H9 (cell line): ENCODE results near the gene R3HDML. TPM values are rescaled to one million over a fixed set of nuclear protein-coding genes. Genes with fewer than 3 reads are reported as not detected.

Experiments
- DNase-seq: peaks from one replicate; pipeline ENCODE4 v3.0.0-alpha.2; 2017
- H2AFZ ChIP-seq: one replicate; pipeline ENCODE4 v1.6.1; 2013; ENCODE audit warnings: mild to moderate bottlenecking, low read length, control low read depth, moderate library complexity
- H2AK5ac ChIP-seq: 2 replicates; pipeline ENCODE4 v1.6.1; 2013; ENCODE audit warnings: low read length, control low read depth, mixed read lengths; ENCODE audit not compliant: insufficient read length
- H2BK120ac ChIP-seq: one replicate; pipeline ENCODE4 v1.6.1; 2013; ENCODE audit warnings: low read depth, mild to moderate bottlenecking, low read length, control low read depth, inconsistent platforms; ENCODE audit not compliant: poor library complexity, severe bottlenecking
- H2BK12ac ChIP-seq: 2 replicates; pipeline ENCODE4 v1.6.1; 2013; ENCODE audit warnings: low read length, control low read depth, mixed read lengths, low read depth; ENCODE audit not compliant: insufficient read length
- H2BK15ac ChIP-seq: 2 replicates; pipeline ENCODE4 v1.6.1; 2013; ENCODE audit warnings: low read depth, low read length, control low read depth
- H2BK20ac ChIP-seq: one replicate; pipeline ENCODE4 v1.6.1; 2013; ENCODE audit warnings: low read depth, mild to moderate bottlenecking, low read length, control low read depth, inconsistent platforms; ENCODE audit not compliant: poor library complexity, severe bottlenecking
- H2BK5ac ChIP-seq: 2 replicates; pipeline ENCODE4 v1.6.1; 2013; ENCODE audit warnings: low read length, control low read depth, mixed read lengths; ENCODE audit not compliant: insufficient read length
- H3K14ac ChIP-seq: 2 replicates; pipeline ENCODE4 v1.6.1; 2013; ENCODE audit warnings: low read length, control low read depth; ENCODE audit not compliant: insufficient read depth
- H3K18ac ChIP-seq: 2 replicates; pipeline ENCODE4 v1.6.1; 2013; ENCODE audit warnings: low read depth, mild to moderate bottlenecking, mixed read lengths, low read length, control low read depth; ENCODE audit not compliant: insufficient read length
- H3K23ac ChIP-seq: 2 replicates; pipeline ENCODE4 v1.6.1; 2013; ENCODE audit warnings: low read length, control low read depth, mixed read lengths, low read depth; ENCODE audit not compliant: insufficient read length
- H3K23me2 ChIP-seq: 2 replicates; pipeline ENCODE4 v1.6.1; 2013; ENCODE audit warnings: low read depth, mild to moderate bottlenecking, mixed read lengths, low read length, control low read depth; ENCODE audit not compliant: insufficient read length, poor library complexity, severe bottlenecking
- H3K27ac ChIP-seq: 2 replicates; pipeline ENCODE4 v1.5.1; 2013; ENCODE audit warnings: low read length, control low read depth, mixed read lengths, low read depth; ENCODE audit not compliant: insufficient read length
- H3K27me3 ChIP-seq: 2 replicates; pipeline ENCODE4 v1.6.1; 2013; ENCODE audit warnings: low read length, control low read depth, inconsistent platforms; ENCODE audit not compliant: insufficient read depth
- H3K4ac ChIP-seq: 2 replicates; pipeline ENCODE4 v1.6.1; 2013; ENCODE audit warnings: low read depth, mild to moderate bottlenecking, control low read depth, inconsistent platforms, low read length, moderate library complexity
- H3K4me1 ChIP-seq: 2 replicates; pipeline ENCODE4 v1.6.1; 2013; ENCODE audit warnings: low read length, control low read depth, inconsistent platforms; ENCODE audit not compliant: insufficient read depth
- H3K4me2 ChIP-seq: 2 replicates; pipeline ENCODE4 v1.6.1; 2013; ENCODE audit warnings: low read length, control low read depth, mixed read lengths; ENCODE audit not compliant: insufficient read length, insufficient read depth
- H3K56ac ChIP-seq: 2 replicates; pipeline ENCODE4 v1.6.1; 2013; ENCODE audit warnings: low read depth, mild to moderate bottlenecking, mixed read lengths, low read length, control low read depth; ENCODE audit not compliant: insufficient read length
- H3K79me1 ChIP-seq: 2 replicates; pipeline ENCODE4 v1.6.1; 2013; ENCODE audit warnings: low read depth, mild to moderate bottlenecking, moderate library complexity, low read length, control low read depth, inconsistent platforms; ENCODE audit not compliant: insufficient read depth, poor library complexity, severe bottlenecking
- H3K79me2 ChIP-seq: 2 replicates; pipeline ENCODE4 v1.6.1; 2013; ENCODE audit warnings: low read length, control low read depth, inconsistent platforms; ENCODE audit not compliant: insufficient read depth
- H3K9ac ChIP-seq: 2 replicates; pipeline ENCODE4 v1.6.1; 2013; ENCODE audit warnings: low read length, control low read depth, mixed read lengths; ENCODE audit not compliant: insufficient read length; ENCODE audit errors: extremely low read depth
- H3K9me3 ChIP-seq: one replicate; pipeline ENCODE4 v1.6.1; 2013; ENCODE audit warnings: low read depth, low read length, inconsistent platforms; ENCODE audit not compliant: control insufficient read depth
- H3T11ph ChIP-seq: one replicate; pipeline ENCODE4 v1.6.1; 2013; ENCODE audit warnings: mild to moderate bottlenecking, low read length, control low read depth, inconsistent platforms
- H4K20me1 ChIP-seq: one replicate; pipeline ENCODE4 v1.6.1; 2013; ENCODE audit not compliant: control insufficient read depth, insufficient read length, insufficient read depth
- H4K5ac ChIP-seq: 2 replicates; pipeline ENCODE4 v1.6.1; 2013; ENCODE audit warnings: low read depth, mild to moderate bottlenecking, mixed read lengths, low read length, control low read depth; ENCODE audit not compliant: insufficient read length
- H4K8ac ChIP-seq: replicated peaks from 2 replicates; pipeline ENCODE4 v1.6.1; 2013; ENCODE audit warnings: low read length, control low read depth, mixed read lengths, low read depth; ENCODE audit not compliant: insufficient read length
- H4K91ac ChIP-seq: 2 replicates; pipeline ENCODE4 v1.6.1; 2013; ENCODE audit warnings: low read depth, mild to moderate bottlenecking, moderate library complexity, mixed read lengths, low read length, control low read depth; ENCODE audit not compliant: insufficient read length
- H3K27ac Mint-ChIP-seq, 3 experiments: 2 replicates in 2 of 3; 3 replicates in 1 of 3; pipeline ENCODE4 v1.8.0; 2020 to 2021; ENCODE audit warnings: mixed read lengths in 3 of 3, mild to moderate bottlenecking in 1 of 3, moderate library complexity in 1 of 3
- H3K27me3 Mint-ChIP-seq: 2 replicates; pipeline ENCODE4 v1.8.0; 2021; ENCODE audit warnings: low read depth, mild to moderate bottlenecking, moderate library complexity, mixed read lengths
- H3K36me3 Mint-ChIP-seq, 3 experiments: 2 replicates in 2 of 3; 3 replicates in 1 of 3; pipeline ENCODE4 v1.8.0; 2020 to 2021; ENCODE audit warnings: low read depth in 3 of 3, mixed read lengths in 3 of 3; ENCODE audit not compliant: insufficient read depth in 1 of 3
- H3K4me1 Mint-ChIP-seq, 2 experiments: 2 replicates each; pipeline ENCODE4 v1.8.0; 2020; ENCODE audit warnings: mixed read lengths in 2 of 2
- H3K4me3 Mint-ChIP-seq, 2 experiments: 2 replicates in 1 of 2; 3 replicates in 1 of 2; pipeline ENCODE4 v1.8.0; 2020 to 2021; ENCODE audit warnings: mild to moderate bottlenecking in 2 of 2, mixed read lengths in 2 of 2, moderate library complexity in 1 of 2
- H3K9me3 Mint-ChIP-seq, 2 experiments: 2 replicates in 1 of 2; 3 replicates in 1 of 2; pipeline ENCODE4 v1.8.0; 2020; ENCODE audit warnings: mild to moderate bottlenecking in 2 of 2, mixed read lengths in 2 of 2, moderate library complexity in 1 of 2
- WGBS: extraction: QIAGEN DNeasy Blood & Tissue Kit; methylation state at CpG from one replicate; pipeline ENCODE4 v1.1.7; 2013; ENCODE audit warnings: missing lambda C conversion rate, low lambda C conversion rate, mixed read lengths; ENCODE audit not compliant: insufficient read length; ENCODE audit errors: extremely low coverage; 5-methylcytosine and 5-hydroxymethylcytosine counted together
- total RNA-seq: library from RNA; stranded (reverse); gene quantifications from 2 replicates; pipeline ENCODE4 v1.2.1, GENCODE V29; 2021
- TF ChIP-seq, protein P1 (sequence below): fragments of 200-600 bp; sonication (generic); conservative IDR thresholded peaks from 3 replicates; pipeline ENCODE4 v1.8.0; 2021; ENCODE audit warnings: antibody characterized with exemption, mild to moderate bottlenecking

Gene R3HDML
- total RNA-seq, 1 experiment from 2014 or later = not detected

DNA sequence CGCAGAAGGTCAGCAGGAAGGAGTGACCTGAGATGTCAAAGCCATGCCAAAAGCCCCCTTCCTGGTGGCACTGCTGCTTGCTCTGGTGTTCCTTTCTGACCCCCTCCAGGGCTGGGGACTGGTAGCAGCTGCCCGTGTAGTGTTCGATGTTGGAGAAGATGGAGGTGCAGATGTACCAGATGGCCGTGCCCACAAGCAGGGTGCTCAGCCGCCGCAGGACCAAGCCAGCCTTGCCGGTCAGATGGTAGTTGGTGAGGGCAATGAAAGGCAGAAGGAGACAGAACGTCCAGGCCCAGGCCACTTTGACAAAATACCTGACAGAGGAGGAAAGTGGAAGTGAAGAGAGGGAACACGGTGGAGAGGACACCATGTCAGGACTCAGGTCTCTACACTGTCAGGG is 29.9 kb upstream of the R3HDML start:
- Histone ChIP-seq H2AFZ (no peak overlapping the region), H3K79me2 (no peaks in the 10 kb centered on the region), H3K4ac (no peak overlapping the region), H3T11ph (no peak overlapping the region), H4K5ac (no peak overlapping the region), H2BK120ac (no peak overlapping the region), H3K4me2 (no peak overlapping the region), H3K23me2 (peaks cover 7% of the 10 kb centered on the region), H3K56ac (no peak overlapping the region), H3K18ac (no peak overlapping the region), H3K79me1 (no peaks in the 10 kb centered on the region), H4K91ac (no peak overlapping the region), H2BK5ac (no peak overlapping the region), H3K14ac (no peak overlapping the region), H3K23ac (no peak overlapping the region), H3K27me3 (no peaks in the 10 kb centered on the region), H3K9ac (no peak overlapping the region), H4K20me1 (peaks cover 2% of the 10 kb centered on the region), H2AK5ac (no peak overlapping the region), H3K9me3 (no peaks in the 10 kb centered on the region), H4K8ac (no peak overlapping the region), H2BK12ac (no peak overlapping the region), H3K4me1 (no peaks in the 10 kb centered on the region), H3K27ac (no peak overlapping the region), H2BK15ac (no peak overlapping the region), H2BK20ac (no peak overlapping the region)
- Mint-ChIP-seq H3K36me3 (no peaks in the 10 kb centered on the region), H3K9me3 (no peaks in the 10 kb centered on the region; a peak in 1 of 5 replicates), H3K4me3 (no peak overlapping the region), H3K27me3 (peaks cover 12% of the 10 kb centered on the region), H3K4me1 (peaks cover 9 to 10% of the 10 kb centered on the region in 2 experiments), H3K27ac (no peak overlapping the region; a peak in 1 of 7 replicates)
- WGBS = no CpG with 5 or more reads among the region's 9 CpGs
- no peak for DNase-seq
- TF ChIP-seq, protein P1, sequence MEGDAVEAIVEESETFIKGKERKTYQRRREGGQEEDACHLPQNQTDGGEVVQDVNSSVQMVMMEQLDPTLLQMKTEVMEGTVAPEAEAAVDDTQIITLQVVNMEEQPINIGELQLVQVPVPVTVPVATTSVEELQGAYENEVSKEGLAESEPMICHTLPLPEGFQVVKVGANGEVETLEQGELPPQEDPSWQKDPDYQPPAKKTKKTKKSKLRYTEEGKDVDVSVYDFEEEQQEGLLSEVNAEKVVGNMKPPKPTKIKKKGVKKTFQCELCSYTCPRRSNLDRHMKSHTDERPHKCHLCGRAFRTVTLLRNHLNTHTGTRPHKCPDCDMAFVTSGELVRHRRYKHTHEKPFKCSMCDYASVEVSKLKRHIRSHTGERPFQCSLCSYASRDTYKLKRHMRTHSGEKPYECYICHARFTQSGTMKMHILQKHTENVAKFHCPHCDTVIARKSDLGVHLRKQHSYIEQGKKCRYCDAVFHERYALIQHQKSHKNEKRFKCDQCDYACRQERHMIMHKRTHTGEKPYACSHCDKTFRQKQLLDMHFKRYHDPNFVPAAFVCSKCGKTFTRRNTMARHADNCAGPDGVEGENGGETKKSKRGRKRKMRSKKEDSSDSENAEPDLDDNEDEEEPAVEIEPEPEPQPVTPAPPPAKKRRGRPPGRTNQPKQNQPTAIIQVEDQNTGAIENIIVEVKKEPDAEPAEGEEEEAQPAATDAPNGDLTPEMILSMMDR = no peak
